GM12891 (cell line): Measurements from ENCODE around the gene ZNF667.

ENCODE experiments used
- POLR2A ChIP-seq: IDR thresholded peaks from 2 replicates; pipeline ENCODE4 v1.6.1; 2011; ENCODE audit warnings: low read depth, low read length, control low read depth
- POLR2AphosphoS5 ChIP-seq: IDR thresholded peaks from 2 replicates; pipeline ENCODE4 v1.6.1; 2011; ENCODE audit warnings: low read depth, low read length, control low read depth

- TF ChIP-seq POLR2A, result no peak
- TF ChIP-seq POLR2AphosphoS5, result no peak
These were observed 1.1 kb downstream of the ZNF667 start for GRCh38 chr19:56476093-56476492.
